ENCODE measurements around the gene BRPF3.

BRPF3 gene

DNA sequence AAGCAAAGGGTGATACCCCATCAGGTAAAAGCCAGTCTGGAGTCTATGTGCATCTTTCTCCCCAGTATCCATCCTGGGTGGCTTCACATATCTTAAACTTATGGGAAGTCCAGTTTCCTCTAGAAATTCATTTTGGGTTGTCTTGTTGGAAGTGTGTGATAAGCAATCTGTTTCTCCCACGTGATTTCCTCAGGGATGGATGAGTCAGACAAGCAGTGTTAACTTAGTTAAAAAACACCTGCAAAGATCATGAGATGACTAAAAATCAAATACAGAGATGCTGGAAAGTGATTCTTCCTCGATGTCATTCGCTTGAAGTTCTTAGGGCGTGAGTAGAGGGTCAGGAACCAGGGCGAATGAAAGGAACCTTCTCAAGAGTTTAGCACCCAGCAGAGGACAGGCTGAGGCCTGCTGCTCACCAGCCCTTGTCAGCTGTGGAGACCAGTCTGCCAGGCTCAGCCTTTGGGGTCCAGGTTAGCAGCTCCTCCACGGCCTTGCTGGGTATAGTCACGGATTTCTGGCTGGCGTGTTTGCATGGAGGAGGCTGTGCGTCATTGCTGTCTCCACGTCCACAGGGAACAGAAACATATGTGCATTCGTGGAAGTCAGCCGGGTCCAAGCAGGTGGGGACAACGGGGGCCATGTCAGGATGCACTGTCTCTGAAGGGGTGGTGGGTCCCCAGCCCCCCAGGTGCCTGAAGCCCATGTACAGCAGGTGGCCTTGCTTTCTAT, 70.5 kb downstream of the BRPF3 start:
- DNase-seq (ENCODE audit: low read depth) = no peak
- no peak overlapping the region for H3K4me3 ChIP-seq (ENCODE audit: low read depth, low read length)
- TF ChIP-seq, protein P1, sequence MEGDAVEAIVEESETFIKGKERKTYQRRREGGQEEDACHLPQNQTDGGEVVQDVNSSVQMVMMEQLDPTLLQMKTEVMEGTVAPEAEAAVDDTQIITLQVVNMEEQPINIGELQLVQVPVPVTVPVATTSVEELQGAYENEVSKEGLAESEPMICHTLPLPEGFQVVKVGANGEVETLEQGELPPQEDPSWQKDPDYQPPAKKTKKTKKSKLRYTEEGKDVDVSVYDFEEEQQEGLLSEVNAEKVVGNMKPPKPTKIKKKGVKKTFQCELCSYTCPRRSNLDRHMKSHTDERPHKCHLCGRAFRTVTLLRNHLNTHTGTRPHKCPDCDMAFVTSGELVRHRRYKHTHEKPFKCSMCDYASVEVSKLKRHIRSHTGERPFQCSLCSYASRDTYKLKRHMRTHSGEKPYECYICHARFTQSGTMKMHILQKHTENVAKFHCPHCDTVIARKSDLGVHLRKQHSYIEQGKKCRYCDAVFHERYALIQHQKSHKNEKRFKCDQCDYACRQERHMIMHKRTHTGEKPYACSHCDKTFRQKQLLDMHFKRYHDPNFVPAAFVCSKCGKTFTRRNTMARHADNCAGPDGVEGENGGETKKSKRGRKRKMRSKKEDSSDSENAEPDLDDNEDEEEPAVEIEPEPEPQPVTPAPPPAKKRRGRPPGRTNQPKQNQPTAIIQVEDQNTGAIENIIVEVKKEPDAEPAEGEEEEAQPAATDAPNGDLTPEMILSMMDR (conservative IDR thresholded peaks at IDR 0.05; ENCODE audit: low read depth, low read length) = no peak

GRCh38 chr6:36267731-36268477, 71.4 kb downstream of the BRPF3 start:
- DNase-seq (ENCODE audit: low read depth) = no peak
- TF ChIP-seq, protein P1 (conservative IDR thresholded peaks at IDR 0.05; ENCODE audit: low read depth, low read length) = no peak
- H3K4me3 ChIP-seq (ENCODE audit: low read depth, low read length) = no peak overlapping the region

DNA sequence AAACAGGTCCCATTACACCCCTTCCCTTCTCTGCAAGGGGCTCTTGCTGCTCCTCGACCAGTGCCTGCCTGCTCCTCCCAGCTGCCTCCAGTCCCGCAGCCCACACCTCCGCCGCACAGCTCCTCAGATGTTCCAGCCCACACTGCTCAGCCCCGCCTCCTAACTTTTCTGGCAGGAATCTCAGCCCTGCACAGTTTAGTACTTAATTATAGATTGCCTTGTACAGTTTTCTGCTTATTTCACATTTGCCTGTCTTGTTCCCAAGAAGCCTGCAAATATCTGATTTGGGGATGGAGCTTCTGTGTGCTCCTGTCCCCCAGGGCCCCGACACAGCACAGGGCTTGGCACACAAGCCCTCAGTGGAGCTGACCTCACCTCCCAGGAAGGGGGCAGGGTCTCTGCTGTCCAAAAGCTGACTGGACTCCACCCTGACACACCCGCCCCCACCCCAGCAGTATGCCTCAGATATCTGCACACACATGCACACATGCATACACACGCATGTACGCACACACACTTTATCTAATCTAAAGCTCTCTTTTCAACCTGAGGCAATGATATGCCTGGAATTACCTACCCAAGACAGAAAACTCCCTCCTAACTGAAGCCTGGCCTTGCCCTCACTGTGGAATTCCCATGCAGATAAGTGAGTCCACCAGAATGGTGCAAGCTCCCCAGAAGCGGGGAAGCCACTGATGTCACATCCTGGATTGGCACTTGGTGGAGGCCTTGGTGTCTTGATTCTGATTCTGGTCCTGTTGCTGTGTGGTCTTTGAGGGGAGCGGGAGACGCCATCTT, 72.1 kb downstream of the BRPF3 start:
- DNase-seq (ENCODE audit: low read depth) = peak; percentile 52
- TF ChIP-seq, protein P1 (conservative IDR thresholded peaks at IDR 0.05; ENCODE audit: low read depth, low read length) = no peak

GRCh38 chr6:36269834-36270705, 73.5 kb downstream of the BRPF3 start, which contains the start of gene PNPLA1:
Gene PNPLA1, plus strand, starts transcription at chr6:36270060. Its CDS starts 400 bp downstream, at chr6:36270460.
- TF ChIP-seq, protein P1 (conservative IDR thresholded peaks at IDR 0.05; ENCODE audit: low read depth, low read length) = no peak

More for the DNA sequence above, 72.1 kb downstream of the BRPF3 start:
- H3K4me3 ChIP-seq (ENCODE audit: low read depth, low read length) = no peak overlapping the region

GRCh38 chr6:36272234-36272633, 75.7 kb downstream of the BRPF3 start:
- TF ChIP-seq, protein P1 (conservative IDR thresholded peaks at IDR 0.05; ENCODE audit: low read depth, low read length) = no peak
- no peak overlapping the region for H3K4me3 ChIP-seq (ENCODE audit: low read depth, low read length)
- DNase-seq (ENCODE audit: low read depth) = no peak

More at GRCh38 chr6:36269834-36270705, 73.5 kb downstream of the BRPF3 start, which contains the start of gene PNPLA1:
- DNase-seq (ENCODE audit: low read depth) = no peak
- H3K4me3 ChIP-seq (ENCODE audit: low read depth, low read length) = no peak within 1 kb of the TSS

- DNase-seq (ENCODE audit: low read depth) = no peak
- TF ChIP-seq, protein P1 (conservative IDR thresholded peaks at IDR 0.05; ENCODE audit: low read depth, low read length) = no peak
- H3K4me3 ChIP-seq (ENCODE audit: low read depth, low read length) = no peak overlapping the region
Observed at GRCh38 chr6:36273067-36273466, 76.5 kb downstream of the BRPF3 start.

All from choroid plexus epithelial cell (primary cell).